Measurements from ENCODE around the gene SPRED3. TPM values are rescaled to one million over a fixed set of nuclear protein-coding genes. Genes with fewer than 3 reads are reported as not detected.

The SPRED3 gene
- total RNA-seq, 4 donors from 2014 or later: 0.22 to 1.1 TPM; not detected in 2

DNA sequence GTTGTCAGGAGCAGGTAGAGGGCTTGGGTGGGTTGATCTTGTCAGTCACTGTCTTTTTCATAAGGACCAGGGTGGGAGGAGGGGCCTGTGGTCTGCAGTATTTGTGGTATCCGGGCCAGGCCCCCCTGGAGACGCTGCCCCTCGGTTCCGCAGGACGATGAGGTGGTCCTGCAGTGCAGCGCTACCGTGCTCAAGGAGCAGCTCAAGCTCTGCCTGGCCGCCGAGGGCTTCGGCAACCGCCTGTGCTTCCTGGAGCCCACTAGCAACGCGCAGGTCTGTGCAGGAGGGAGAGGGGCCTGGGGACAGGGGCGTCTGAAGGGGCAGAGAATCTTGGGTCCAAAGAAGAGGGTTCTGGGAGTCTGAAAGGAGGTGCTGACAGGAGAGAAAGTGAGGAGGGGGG, 52.1 kb downstream of the SPRED3 start:
- no peak for TF ChIP-seq CTCF (IDR thresholded peaks at IDR 0.05; ENCODE audit: low read depth)

GRCh38 chr19:38441657-38442348, 53.3 kb downstream of the SPRED3 start:
- no peak for TF ChIP-seq CTCF (IDR thresholded peaks at IDR 0.05; ENCODE audit: low read depth)

- no peak for TF ChIP-seq CTCF (IDR thresholded peaks at IDR 0.05; ENCODE audit: low read depth)
Observed at GRCh38 chr19:38442736-38443135, 54.2 kb downstream of the SPRED3 start.

DNA sequence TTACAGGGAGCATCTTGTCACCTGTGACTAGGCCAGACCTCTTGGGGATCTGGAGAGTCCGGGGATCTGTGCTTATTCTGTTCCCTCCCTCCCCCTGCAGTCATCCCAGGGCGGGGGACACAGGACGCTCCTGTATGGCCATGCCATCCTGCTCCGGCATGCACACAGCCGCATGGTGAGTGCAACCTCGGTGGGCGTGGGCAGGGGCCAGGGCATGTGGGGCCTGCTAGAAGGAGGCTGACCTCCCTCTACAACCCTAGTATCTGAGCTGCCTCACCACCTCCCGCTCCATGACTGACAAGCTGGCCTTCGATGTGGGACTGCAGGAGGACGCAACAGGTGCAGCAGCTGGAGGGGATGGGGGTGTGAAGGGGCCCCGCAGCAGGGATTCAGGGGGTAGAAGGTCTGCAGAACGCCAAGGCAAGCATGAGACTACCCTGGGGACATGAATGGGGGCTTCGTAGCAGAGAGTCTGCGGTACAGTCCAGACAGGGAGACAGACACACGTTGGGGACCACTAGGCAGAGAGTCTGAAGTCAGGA, 55.0 kb downstream of the SPRED3 start:
- no peak for TF ChIP-seq CTCF (IDR thresholded peaks at IDR 0.05; ENCODE audit: low read depth)

DNA sequence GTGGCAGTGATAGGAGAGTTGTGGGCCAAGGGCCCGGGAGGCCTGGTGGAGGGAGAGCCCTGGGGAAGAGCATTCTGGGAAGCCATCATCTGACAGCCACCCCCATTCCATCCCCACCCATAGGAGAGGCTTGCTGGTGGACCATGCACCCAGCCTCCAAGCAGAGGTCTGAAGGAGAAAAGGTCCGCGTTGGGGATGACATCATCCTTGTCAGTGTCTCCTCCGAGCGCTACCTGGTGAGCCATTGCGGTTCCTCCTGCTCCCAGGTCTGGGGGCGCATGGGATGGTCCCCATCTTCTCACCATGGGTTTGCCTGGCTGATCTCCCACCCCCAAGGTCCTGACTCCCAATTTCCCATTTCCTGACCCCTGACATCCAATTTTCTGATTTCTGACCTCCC, 55.5 kb downstream of the SPRED3 start:
- no peak for TF ChIP-seq CTCF (IDR thresholded peaks at IDR 0.05; ENCODE audit: low read depth)

GRCh38 chr19:38445362-38445761, 56.9 kb downstream of the SPRED3 start:
- no peak for TF ChIP-seq CTCF (IDR thresholded peaks at IDR 0.05; ENCODE audit: low read depth)

DNA sequence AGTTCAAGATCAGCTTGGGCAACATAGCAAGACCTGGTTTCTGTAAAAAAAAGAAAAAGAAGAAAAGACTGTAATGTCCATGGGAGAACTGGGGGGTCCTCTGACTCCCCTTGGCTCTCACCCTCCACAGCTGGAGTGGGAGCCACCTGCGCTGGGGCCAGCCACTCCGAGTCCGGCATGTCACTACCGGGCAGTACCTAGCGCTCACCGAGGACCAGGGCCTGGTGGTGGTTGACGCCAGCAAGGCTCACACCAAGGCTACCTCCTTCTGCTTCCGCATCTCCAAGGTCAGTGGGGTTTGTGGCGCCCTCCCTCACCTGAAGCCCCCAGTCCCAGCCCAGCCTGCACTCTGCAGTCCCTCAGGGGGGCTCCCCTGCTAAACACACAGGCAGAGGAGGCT, 59.7 kb downstream of the SPRED3 start:
- TF ChIP-seq CTCF (IDR thresholded peaks at IDR 0.05; ENCODE audit: low read depth): no peak

Other genes starting within 250 kb of the SPRED3 start
- not detected for gene DPF1, start 164.5 kb upstream of the SPRED3 start, total RNA-seq
- gene PPP1R14A, start 132.3 kb upstream of the SPRED3 start, total RNA-seq: 100 to 1,000 TPM in 2 of 4 donors, 10 to 100 TPM in 2; 12.6 to 322 (median 170) TPM
- 10 to 100 TPM in 2 of 4 donors, 1 to 10 TPM in 2; 4.7 to 46.7 (median 12.8) TPM for gene SPINT2, start 124.1 kb upstream of the SPRED3 start, total RNA-seq
- gene C19orf33, start 84.4 kb upstream of the SPRED3 start, total RNA-seq: 10 to 100 TPM in 1 of 4 donors, 1 to 10 TPM in 3; 1.9 to 12.4 (median 3.6) TPM
- gene YIF1B, start 72.8 kb upstream of the SPRED3 start, total RNA-seq: 10 to 100 TPM; 14.5 to 28.7 (median 19.5) TPM
- 1 to 10 TPM; 2.1 to 3.4 (median 3.1) TPM for gene KCNK6, start 68.9 kb upstream of the SPRED3 start, total RNA-seq
- gene CATSPERG, start 52.9 kb upstream of the SPRED3 start, total RNA-seq: 10 to 100 TPM in 1 of 4 donors, 1 to 10 TPM in 3; 1.9 to 10.5 (median 5.2) TPM
- gene PSMD8, start 14.1 kb upstream of the SPRED3 start, total RNA-seq: 100 to 1,000 TPM; 242 to 452 (median 398) TPM
- gene GGN, start 663 bp upstream of the SPRED3 start, total RNA-seq: not detected
- gene FAM98C, start 14.4 kb downstream of the SPRED3 start, total RNA-seq: 10 to 100 TPM in 3 of 4 donors, 1 to 10 TPM in 1; 4.1 to 24.7 (median 20.1) TPM
- gene RASGRP4, start 37.5 kb downstream of the SPRED3 start, total RNA-seq: 10 to 100 TPM in 2 of 4 donors, 1 to 10 TPM in 2; 5.5 to 13.1 (median 9.1) TPM
- 1 to 10 TPM; 1.5 to 8.8 (median 4.4) TPM for gene RYR1, start 45.0 kb downstream of the SPRED3 start, total RNA-seq
- 1 to 10 TPM; 2.3 to 7.1 (median 5.1) TPM for gene MAP4K1, start 229.3 kb downstream of the SPRED3 start, total RNA-seq
- 100 to 1,000 TPM; 405 to 531 (median 443) TPM for gene EIF3K, start 230.5 kb downstream of the SPRED3 start, total RNA-seq

Data from subcutaneous adipose tissue (tissue), 4 donors.